Measurements from ENCODE around the gene PDCD7. TPM values are rescaled to one million over a fixed set of nuclear protein-coding genes. Genes with fewer than 3 reads are reported as not detected.
"Not testable (repeated sequence)": the region's sequence is repeated elsewhere in the genome, so short reads cannot be mapped to it uniquely, and the experiment has no call there.

PDCD7 gene, protein sequence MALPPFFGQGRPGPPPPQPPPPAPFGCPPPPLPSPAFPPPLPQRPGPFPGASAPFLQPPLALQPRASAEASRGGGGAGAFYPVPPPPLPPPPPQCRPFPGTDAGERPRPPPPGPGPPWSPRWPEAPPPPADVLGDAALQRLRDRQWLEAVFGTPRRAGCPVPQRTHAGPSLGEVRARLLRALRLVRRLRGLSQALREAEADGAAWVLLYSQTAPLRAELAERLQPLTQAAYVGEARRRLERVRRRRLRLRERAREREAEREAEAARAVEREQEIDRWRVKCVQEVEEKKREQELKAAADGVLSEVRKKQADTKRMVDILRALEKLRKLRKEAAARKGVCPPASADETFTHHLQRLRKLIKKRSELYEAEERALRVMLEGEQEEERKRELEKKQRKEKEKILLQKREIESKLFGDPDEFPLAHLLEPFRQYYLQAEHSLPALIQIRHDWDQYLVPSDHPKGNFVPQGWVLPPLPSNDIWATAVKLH
- 13.3 and 17.4 TPM in 2 replicates for total RNA-seq (2014; rRNA removed; shearing (Covaris generic))

DNA sequence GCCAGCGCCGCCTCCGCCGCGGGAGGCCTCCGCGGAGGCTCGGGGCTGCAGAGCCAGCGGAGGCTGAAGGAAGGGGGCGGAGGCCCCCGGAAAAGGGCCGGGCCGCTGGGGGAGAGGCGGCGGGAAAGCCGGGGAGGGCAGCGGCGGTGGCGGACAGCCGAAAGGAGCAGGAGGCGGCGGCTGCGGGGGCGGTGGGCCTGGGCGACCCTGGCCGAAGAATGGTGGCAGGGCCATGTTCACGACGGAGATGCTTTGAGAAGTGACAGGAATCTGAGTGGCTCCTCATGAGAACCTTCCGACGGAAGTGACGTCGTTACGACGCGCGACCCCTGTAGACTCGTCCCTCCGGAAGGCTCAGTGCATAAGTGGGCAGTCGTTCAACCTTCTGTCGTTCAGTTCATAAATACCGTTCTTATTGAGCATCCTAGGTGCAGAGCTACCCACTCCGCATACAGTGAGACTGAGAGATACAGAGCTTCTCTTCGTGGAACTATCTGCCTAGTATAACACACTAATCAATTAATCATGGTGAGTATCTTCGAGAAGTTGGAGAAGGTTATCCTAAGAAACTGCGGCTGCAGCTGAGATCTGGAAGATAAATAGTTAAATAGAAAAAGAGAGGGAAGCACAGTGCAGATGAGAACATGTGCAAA is at the start of gene PDCD7:
Gene PDCD7 (minus strand): TSS at position 261 of the 653 bp plus-strand sequence. CDS start 27 bp downstream, at position 234.
- peak; percentile 93 for DNase-seq (ENCODE audit: low read depth)

- DNase-seq (ENCODE audit: low read depth) = no peak
These were observed 48.9 kb upstream of the PDCD7 start for GRCh38 chr15:65182538-65182937.

DNA sequence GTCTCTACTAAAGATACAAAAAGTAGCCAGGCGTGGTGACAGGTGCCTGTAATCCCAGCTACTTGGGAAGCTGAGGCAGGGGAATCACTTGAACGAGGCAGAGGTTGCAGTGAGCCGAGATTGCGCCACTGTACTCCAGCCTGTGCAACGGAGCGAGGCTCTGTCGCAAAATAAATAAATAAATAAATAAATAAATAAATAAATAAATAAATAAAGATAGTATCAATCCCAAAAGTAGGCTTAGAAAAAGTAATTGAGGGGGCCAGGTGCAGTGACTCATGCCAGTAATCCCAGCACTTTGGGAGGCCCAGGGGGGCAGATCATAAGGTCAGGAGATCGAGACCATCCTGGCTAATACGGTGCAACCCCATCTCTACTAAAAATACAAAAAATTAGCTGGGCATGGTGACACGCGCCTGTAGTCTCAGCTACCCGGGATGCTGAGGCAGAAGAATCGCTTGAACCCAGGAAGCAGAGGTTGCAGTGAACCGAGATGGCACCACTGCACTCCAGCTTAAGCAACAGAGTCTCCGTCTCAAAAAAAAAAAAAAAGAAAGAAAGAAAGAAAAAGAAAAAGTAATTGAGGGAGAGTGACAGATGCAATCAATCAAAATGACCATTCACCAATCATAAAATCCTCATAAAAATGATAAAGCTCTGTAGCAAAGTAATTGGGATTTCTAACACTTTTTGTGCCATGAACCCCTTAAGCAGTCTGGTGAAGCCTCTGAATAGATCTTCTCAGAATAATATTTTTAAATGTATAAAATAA is 48.2 kb upstream of the PDCD7 start:
- DNase-seq (ENCODE audit: low read depth) = not testable (repeated sequence)

DNA sequence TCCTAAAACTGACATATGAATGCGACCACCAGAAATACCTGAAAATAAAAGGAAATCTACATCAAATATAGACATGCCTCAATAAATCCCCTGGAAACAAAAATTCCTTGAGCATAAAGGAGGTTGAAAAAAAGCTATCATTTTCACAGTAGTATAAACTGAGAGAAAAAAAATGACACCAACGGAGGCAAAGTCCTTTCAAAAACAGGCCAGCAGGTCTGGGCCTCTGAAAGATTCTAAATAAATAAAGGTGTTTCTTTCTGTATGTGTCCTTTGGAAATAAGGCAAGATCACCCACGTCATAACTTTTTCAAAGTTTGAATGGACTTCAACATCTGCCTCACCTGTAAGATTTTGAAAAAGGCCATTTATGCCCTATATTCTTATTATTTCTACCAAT is 46.6 kb upstream of the PDCD7 start:
- no peak for DNase-seq (ENCODE audit: low read depth)

GRCh38 chr15:65177901-65178300 is 44.3 kb upstream of the PDCD7 start:
- no peak for DNase-seq (ENCODE audit: low read depth)

GRCh38 chr15:65176056-65176455 is 42.4 kb upstream of the PDCD7 start:
- no peak for DNase-seq (ENCODE audit: low read depth)

GRCh38 chr15:65175511-65175910 is 41.9 kb upstream of the PDCD7 start:
- DNase-seq (ENCODE audit: low read depth) = no peak

GRCh38 chr15:65174509-65174908 is 40.9 kb upstream of the PDCD7 start:
- DNase-seq (ENCODE audit: low read depth) = no peak

GRCh38 chr15:65172531-65172930 is 38.9 kb upstream of the PDCD7 start:
- no peak for DNase-seq (ENCODE audit: low read depth)

DNA sequence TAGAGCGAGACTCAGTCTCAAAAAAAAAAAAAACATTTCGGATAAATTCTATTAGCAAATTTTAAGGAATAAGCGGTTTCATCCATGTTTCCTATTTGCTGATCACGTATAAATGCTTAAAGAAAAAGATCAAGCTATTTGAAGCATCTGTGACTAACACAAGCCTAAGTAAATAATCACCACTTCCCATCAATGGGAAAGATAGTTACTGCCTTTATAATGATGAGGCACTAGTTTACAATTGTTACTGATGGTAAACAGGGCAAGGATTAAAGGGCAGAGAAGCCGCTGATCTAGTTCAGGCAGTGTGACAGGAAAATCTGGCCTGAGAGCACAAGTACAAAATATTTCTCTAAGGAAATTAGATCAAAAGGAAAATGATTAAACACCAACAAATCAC is 37.8 kb upstream of the PDCD7 start:
- DNase-seq (ENCODE audit: low read depth) = no peak

DNA sequence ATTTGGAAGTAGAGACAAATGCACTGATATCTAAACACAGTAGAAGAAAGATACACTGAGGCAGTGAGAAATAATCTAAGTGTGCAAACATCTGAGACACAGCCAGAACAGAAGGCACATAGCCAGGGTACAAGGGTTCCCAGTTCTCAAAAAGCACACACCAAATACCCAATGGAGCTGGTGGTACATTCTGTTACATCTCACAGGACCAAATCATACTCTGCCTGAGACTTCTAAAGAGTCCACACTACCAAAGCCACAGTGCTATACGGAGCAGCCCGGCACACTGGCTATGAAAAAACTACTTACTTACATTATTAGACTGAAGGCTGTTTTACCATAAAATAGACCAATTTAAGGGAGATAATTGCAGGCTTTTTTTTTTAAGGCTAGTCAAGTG is 32.3 kb upstream of the PDCD7 start:
- DNase-seq (ENCODE audit: low read depth) = no peak

DNA sequence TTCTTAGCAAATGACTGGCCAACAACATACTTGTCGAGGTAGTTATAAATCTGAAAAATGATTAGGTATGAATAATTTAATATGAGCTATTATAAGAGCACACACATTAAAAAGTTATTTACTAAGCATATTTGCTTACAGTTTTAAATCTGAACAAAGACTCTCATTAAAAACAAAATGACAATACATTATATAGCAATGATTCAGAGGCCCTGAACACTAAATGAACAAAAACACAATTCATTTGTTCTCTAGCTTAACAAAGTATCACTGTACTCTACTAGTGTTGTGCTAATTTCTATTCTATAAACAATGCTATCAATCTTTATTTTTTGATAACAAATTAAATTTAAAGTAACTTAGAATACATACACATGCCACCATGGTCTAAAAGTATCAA is 30.5 kb upstream of the PDCD7 start:
- no peak for DNase-seq (ENCODE audit: low read depth)

DNA sequence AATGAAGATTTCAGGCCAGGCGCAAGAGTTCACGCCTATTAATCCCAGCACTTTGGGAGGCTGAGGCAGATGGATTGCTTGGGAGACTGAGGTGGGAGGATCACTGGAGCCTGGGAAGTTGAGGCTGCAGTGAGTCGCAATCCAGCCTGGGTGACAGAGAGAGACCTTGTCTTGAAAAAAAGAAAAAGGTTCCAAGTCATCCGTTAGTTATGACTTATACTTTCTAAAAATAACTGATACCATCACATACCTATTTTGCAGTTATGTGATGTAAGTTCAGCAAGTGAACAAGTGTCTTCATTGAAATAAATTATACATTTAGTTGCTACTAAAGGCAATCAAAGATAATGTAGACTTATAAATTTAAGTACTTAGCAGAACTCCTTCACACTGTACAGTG is 29.4 kb upstream of the PDCD7 start:
- no peak for DNase-seq (ENCODE audit: low read depth)

- DNase-seq (ENCODE audit: low read depth) = no peak
These were observed 23.1 kb upstream of the PDCD7 start for GRCh38 chr15:65156692-65157091.

GRCh38 chr15:65154720-65155119 is 21.1 kb upstream of the PDCD7 start:
- DNase-seq (ENCODE audit: low read depth) = no peak

DNA sequence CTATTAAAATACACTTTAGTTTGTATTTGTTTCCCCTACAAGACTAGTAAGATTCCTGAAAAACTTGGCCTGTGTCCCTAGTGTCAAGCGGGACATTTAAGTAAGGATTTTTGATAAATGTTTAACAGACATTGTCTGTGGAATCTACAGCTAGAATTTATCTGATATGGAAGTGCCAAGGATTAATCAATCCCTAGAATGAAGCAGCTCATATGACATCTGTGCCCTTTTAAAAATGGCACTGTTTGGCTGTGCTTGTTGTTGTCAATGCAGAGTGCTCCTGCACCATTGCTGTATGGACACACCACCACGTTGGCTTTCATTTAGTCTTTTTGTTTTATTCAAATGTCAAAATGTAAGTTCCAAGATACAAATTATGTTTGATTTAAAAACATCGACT is 14.3 kb upstream of the PDCD7 start:
- DNase-seq (ENCODE audit: low read depth) = no peak

DNA sequence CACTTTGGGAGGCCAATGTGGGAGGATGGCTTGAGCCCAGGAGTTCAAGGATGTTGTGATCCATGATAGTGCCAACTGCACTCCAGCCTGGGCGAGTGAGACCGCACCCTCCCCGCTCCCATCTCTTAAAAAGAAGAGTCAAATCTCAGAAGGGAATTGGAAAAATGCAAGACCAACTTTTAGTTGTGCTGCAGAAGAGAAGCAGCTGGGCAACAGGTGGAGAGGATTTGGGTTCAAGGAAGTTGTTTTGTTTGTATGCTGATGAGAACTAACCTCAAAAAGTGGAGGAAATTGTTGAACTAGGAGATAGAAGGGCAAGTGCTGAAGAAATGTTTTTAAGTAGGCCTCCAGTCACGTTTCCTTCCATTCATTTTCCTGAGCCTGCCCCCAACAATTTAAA is 12.8 kb upstream of the PDCD7 start:
- DNase-seq (ENCODE audit: low read depth) = no peak

- peak; percentile 10 for DNase-seq (ENCODE audit: low read depth)
These were observed 5.0 kb upstream of the PDCD7 start for GRCh38 chr15:65138631-65139030.

DNA sequence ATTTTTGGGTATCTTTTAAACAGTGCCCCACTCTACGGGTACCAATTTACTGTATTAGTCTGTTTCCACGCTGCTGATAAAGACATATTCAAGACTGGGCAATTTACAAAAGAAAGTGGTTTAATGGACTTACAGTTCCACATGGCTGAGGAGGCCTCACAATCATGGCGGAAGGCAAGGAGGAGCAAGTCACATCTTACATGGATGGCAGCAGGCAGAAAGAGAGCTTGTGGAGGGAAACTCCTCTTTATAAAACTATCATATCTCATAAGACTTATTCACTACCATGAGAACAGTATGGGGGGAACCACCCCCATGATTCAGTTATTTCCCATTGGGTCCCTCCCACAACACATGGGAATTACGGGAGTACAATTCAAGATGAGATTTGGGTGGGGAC is 4.3 kb upstream of the PDCD7 start:
- not testable (repeated sequence) for DNase-seq (ENCODE audit: low read depth)

DNA sequence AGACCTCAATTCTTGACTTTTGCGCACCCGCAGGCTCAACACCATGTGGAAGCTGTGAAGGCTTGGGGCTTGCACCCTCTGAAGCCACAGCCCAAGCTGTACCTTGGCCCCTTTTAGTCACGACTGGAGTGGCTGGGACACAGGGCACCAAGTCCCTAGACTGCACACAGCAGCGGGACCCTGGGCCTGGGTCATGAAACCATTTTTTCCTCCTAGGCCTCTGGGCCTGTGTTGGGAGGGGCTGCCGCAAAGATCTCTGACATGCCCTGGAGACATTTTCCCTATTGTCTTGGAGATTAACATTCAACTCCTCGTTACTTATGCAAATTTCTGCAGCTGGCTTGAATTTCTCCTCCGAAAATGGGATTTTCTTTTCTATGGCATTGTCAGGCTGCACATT is 3.5 kb upstream of the PDCD7 start:
- DNase-seq (ENCODE audit: low read depth) = not testable (repeated sequence)

DNA sequence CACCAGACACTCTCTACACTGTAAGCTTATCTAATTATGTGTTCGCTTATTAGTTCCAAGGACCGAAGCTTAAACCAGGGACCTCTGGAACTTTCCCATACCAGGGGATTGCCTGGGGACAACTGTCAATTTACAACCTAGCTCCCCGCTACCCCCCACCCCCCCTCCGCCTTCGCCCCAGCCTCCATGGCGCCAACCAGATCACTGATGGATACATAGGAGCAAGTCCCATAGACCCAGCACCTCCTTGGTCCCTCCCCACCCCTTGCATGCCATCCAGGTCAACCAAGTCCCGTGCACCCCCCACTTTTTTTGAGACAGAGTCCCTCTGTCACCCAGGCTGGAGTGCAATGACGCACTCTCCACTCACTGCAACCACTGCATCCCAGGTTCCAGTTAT is 930 bp upstream of the PDCD7 start:
- DNase-seq (ENCODE audit: low read depth) = no peak

GRCh38 chr15:65132878-65133547 is 595 bp downstream of the PDCD7 start:
- DNase-seq (ENCODE audit: low read depth) = peak; percentile 39
